Measurements from ENCODE around the gene FBXO39. TPM values are rescaled to one million over a fixed set of nuclear protein-coding genes. Genes with fewer than 3 reads are reported as not detected.

Gene FBXO39
- total RNA-seq, 1 donor from 2014 or later = not detected

- no peak for DNase-seq (ENCODE audit: low spot score in 2 of 2, unreplicated experiment in 2 of 2)
- H3K4me1 Mint-ChIP-seq = no peaks in the 10 kb centered on the region
- H3K4me3 Mint-ChIP-seq = no peak overlapping the region
- peaks cover 95% of the 10 kb centered on the region for H3K27me3 Mint-ChIP-seq (ENCODE audit: low read depth)
- no peaks in the 10 kb centered on the region for H3K36me3 Mint-ChIP-seq
- TF ChIP-seq CTCF (IDR thresholded peaks at IDR 0.05; ENCODE audit: unreplicated experiment) = no peak
- no peak overlapping the region for H3K27ac Mint-ChIP-seq
- H3K9me3 Mint-ChIP-seq = peaks cover under 1% of the 10 kb centered on the region
These were observed 4.0 kb downstream of the FBXO39 start for GRCh38 chr17:6780001-6780400.

DNA sequence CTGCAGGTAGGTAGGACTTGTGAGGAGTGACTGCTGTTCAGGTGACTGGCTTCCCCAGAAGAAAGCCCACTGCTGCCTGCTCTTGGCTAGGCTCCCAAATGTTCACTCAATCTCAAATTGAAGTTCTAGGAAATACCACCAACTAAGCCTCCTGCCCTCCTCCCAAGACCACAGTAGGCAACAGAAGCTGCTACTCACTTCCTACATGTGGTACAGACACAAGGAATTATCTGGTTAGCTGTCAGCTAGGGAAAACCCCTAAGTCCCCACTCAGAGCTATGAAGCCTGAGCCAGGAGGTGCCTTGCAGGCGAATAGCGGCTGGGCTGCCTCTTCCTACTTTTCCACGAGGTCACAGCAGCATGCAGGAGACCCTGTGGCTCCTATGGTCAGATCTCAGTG, 4.9 kb downstream of the FBXO39 start:
- peaks cover 94% of the 10 kb centered on the region for H3K27me3 Mint-ChIP-seq (ENCODE audit: low read depth)
- no peak for DNase-seq (ENCODE audit: low spot score in 2 of 2, unreplicated experiment in 2 of 2)

GRCh38 chr17:6782244-6782643, 6.2 kb downstream of the FBXO39 start:
- peaks cover 92% of the 10 kb centered on the region for H3K27me3 Mint-ChIP-seq (ENCODE audit: low read depth)
- H3K4me3 Mint-ChIP-seq = no peak overlapping the region
- no peaks in the 10 kb centered on the region for H3K4me1 Mint-ChIP-seq
- H3K27ac Mint-ChIP-seq = no peak overlapping the region
- H3K36me3 Mint-ChIP-seq = no peaks in the 10 kb centered on the region
- TF ChIP-seq CTCF (IDR thresholded peaks at IDR 0.05; ENCODE audit: unreplicated experiment) = no peak
- DNase-seq (ENCODE audit: low spot score in 2 of 2, unreplicated experiment in 2 of 2) = no peak
- H3K9me3 Mint-ChIP-seq = peaks cover 5% of the 10 kb centered on the region

More for the DNA sequence above, 4.9 kb downstream of the FBXO39 start:
- H3K4me3 Mint-ChIP-seq = no peak overlapping the region
- no peak for TF ChIP-seq CTCF (IDR thresholded peaks at IDR 0.05; ENCODE audit: unreplicated experiment)
- no peak overlapping the region for H3K27ac Mint-ChIP-seq
- H3K36me3 Mint-ChIP-seq = no peaks in the 10 kb centered on the region
- H3K4me1 Mint-ChIP-seq = no peaks in the 10 kb centered on the region
- peaks cover 5% of the 10 kb centered on the region for H3K9me3 Mint-ChIP-seq

- peaks cover 91% of the 10 kb centered on the region for H3K27me3 Mint-ChIP-seq (ENCODE audit: low read depth)
- DNase-seq (ENCODE audit: low spot score in 2 of 2, unreplicated experiment in 2 of 2) = no peak
- peaks cover 5% of the 10 kb centered on the region for H3K9me3 Mint-ChIP-seq
- no peaks in the 10 kb centered on the region for H3K4me1 Mint-ChIP-seq
- no peak overlapping the region for H3K4me3 Mint-ChIP-seq
- no peak for TF ChIP-seq CTCF (IDR thresholded peaks at IDR 0.05; ENCODE audit: unreplicated experiment)
- H3K27ac Mint-ChIP-seq = no peak overlapping the region
- no peaks in the 10 kb centered on the region for H3K36me3 Mint-ChIP-seq
These were observed 10.6 kb downstream of the FBXO39 start for GRCh38 chr17:6786618-6787017.

DNA sequence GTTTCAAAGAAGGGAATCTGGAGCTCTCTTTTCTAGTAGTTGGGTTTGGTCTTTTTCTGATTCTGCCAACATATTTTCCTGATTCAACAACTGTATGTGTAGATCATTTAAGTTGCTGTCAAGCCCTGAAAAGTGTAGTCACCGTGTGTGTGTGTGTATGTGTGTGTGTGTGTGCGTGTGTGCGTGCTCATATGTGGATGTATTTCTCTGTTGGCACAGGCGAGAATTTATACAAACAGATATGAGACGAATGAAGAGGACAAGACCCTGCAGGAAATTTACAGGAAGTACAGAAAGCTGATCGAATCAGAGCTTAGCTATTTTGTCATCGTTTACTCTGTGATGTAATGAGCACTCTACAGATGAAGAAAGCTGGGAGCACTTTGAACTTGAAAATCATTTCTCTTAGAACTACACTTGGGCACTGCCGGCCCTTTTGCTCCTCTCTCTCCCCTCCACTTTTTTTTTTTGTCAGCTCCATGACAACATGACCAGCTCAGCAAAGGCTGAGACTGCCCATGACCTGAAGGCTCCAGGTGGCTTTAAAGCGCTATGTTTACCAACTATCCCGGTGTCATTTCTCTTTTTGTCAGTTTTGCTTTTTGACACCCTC, 11.2 kb downstream of the FBXO39 start:
- no peak overlapping the region for H3K4me3 Mint-ChIP-seq
- peaks cover 5% of the 10 kb centered on the region for H3K9me3 Mint-ChIP-seq
- DNase-seq (ENCODE audit: low spot score in 2 of 2, unreplicated experiment in 2 of 2) = no peak
- H3K27ac Mint-ChIP-seq = no peak overlapping the region
- no peaks in the 10 kb centered on the region for H3K36me3 Mint-ChIP-seq
- TF ChIP-seq CTCF (IDR thresholded peaks at IDR 0.05; ENCODE audit: unreplicated experiment) = no peak
- H3K4me1 Mint-ChIP-seq = no peaks in the 10 kb centered on the region
- H3K27me3 Mint-ChIP-seq (ENCODE audit: low read depth) = peaks cover 90% of the 10 kb centered on the region

DNA sequence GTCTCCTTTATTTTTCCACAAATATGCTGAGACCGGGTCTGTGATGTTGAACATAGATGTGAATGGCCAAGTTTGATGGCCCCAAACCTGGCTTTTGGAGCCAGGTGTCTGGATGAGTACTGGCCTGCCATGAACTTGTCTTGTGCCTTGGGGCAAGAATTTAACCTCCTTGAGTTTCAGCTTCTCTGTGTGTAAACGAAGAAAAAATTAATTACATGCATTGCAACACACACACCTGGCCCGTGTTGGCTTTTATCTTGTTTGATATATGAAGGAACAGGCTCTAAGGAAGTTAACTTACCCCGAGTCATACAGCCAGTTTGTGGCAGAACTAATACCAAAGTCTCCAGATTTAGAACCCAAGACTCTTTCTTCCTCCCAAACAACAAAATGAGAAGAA, 13.1 kb downstream of the FBXO39 start:
- TF ChIP-seq CTCF (IDR thresholded peaks at IDR 0.05; ENCODE audit: unreplicated experiment) = no peak
- H3K4me1 Mint-ChIP-seq = no peaks in the 10 kb centered on the region
- H3K4me3 Mint-ChIP-seq = no peak overlapping the region
- H3K27me3 Mint-ChIP-seq (ENCODE audit: low read depth) = peaks cover 86% of the 10 kb centered on the region
- no peak overlapping the region for H3K27ac Mint-ChIP-seq
- no peak for DNase-seq (ENCODE audit: low spot score in 2 of 2, unreplicated experiment in 2 of 2)
- H3K9me3 Mint-ChIP-seq = peaks cover 5% of the 10 kb centered on the region
- H3K36me3 Mint-ChIP-seq = no peaks in the 10 kb centered on the region

All from mesothelial cell of epicardium (in vitro differentiated cells).